Measurements from ENCODE around the gene GAS2. TPM values are rescaled to one million over a fixed set of nuclear protein-coding genes. Genes with fewer than 3 reads are reported as not detected.

The GAS2 gene
- total and polyA plus RNA-seq, 12 donors = 1.5 to 21.7 (median 12.5) TPM

GRCh38 chr11:22668005-22668796, 1.8 kb downstream of the GAS2 start:
- intact Hi-C loops (cut with DNase I) = loop anchor here in 2 of 10 donors (5.0 kb wide), 3 partner anchors 59 to 331 kb away; partner anchors contain the start of gene SLC17A6 (in 1 of the 2)
- TF ChIP-seq, protein P1, sequence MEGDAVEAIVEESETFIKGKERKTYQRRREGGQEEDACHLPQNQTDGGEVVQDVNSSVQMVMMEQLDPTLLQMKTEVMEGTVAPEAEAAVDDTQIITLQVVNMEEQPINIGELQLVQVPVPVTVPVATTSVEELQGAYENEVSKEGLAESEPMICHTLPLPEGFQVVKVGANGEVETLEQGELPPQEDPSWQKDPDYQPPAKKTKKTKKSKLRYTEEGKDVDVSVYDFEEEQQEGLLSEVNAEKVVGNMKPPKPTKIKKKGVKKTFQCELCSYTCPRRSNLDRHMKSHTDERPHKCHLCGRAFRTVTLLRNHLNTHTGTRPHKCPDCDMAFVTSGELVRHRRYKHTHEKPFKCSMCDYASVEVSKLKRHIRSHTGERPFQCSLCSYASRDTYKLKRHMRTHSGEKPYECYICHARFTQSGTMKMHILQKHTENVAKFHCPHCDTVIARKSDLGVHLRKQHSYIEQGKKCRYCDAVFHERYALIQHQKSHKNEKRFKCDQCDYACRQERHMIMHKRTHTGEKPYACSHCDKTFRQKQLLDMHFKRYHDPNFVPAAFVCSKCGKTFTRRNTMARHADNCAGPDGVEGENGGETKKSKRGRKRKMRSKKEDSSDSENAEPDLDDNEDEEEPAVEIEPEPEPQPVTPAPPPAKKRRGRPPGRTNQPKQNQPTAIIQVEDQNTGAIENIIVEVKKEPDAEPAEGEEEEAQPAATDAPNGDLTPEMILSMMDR (IDR thresholded peaks at IDR 0.05) = no peak
- peaks cover 0 to 18% (median 0%) of the 10 kb centered on the region in 9 donors for H3K4me1 ChIP-seq
- peak in 2 of 8 donors; percentile 21 to 35 for ATAC-seq
- peak overlapping the region in 4 of 10 donors; percentile 10 to 86 (median 62) for H3K27ac ChIP-seq
- DNase-seq = no peak
- no peaks in the 10 kb centered on the region for H3K36me3 ChIP-seq
- peak overlapping the region in 5 of 10 donors; percentile 54 to 61 (median 59) for H3K4me3 ChIP-seq
- 50 to 57% methylated on average over 3 of the region's 3 CpGs for WGBS, 2 donors
- H3K9me3 ChIP-seq = no peaks in the 10 kb centered on the region
- peaks cover 0 to 59% (median 0%) of the 10 kb centered on the region in 7 donors for H3K27me3 ChIP-seq

- ATAC-seq = no peak
- intact Hi-C loops (cut with DNase I) = loop anchor here in 2 of 10 donors (5.0 kb wide), 3 partner anchors 58 to 332 kb away; partner anchors contain the start of gene SLC17A6 (in 1 of the 2)
- H3K4me3 ChIP-seq = no peak overlapping the region
- TF ChIP-seq, protein P1 (IDR thresholded peaks at IDR 0.05) = no peak
- DNase-seq = no peak
- 95 to 96% methylated on average over 2 of the region's 2 CpGs for WGBS, 2 donors
- H3K27ac ChIP-seq = peak overlapping the region in 1 of 10 donors; percentile 23
- no peaks in the 10 kb centered on the region for H3K36me3 ChIP-seq
- peaks cover 0 to 18% (median 0%) of the 10 kb centered on the region in 9 donors for H3K4me1 ChIP-seq
- H3K27me3 ChIP-seq = peaks cover 0 to 59% (median 0%) of the 10 kb centered on the region in 7 donors
- no peaks in the 10 kb centered on the region for H3K9me3 ChIP-seq
These were observed 3.0 kb downstream of the GAS2 start for GRCh38 chr11:22669368-22669767.

- TF ChIP-seq, protein P1 (IDR thresholded peaks at IDR 0.05) = peak in 6 of 9 donors; percentile 13 to 44 (median 37)
- ATAC-seq (peak in 1 of 8 donors; percentile 36), DNase-seq (no peak)
- Histone ChIP-seq H3K27ac (peak overlapping the region in 2 of 10 donors; percentile 3 to 47), H3K9me3 (no peaks in the 10 kb centered on the region), H3K27me3 (peaks cover 0 to 48% (median 0%) of the 10 kb centered on the region in 7 donors), H3K4me1 (peaks cover 0 to 17% (median 0%) of the 10 kb centered on the region in 9 donors), H3K36me3 (no peaks in the 10 kb centered on the region), H3K4me3 (no peak overlapping the region)
- intact Hi-C loops (cut with DNase I) = loop anchor here in 4 of 10 donors (5.0 to 10.0 kb wide), 3 partner anchors 54 to 476 kb away; partner anchors contain the start of gene ANO5 (in 1 of the 4)
- 57 to 58% methylated on average over 1 of the region's 1 CpG for WGBS, 2 donors
These were observed 4.4 kb downstream of the GAS2 start for GRCh38 chr11:22670830-22671229.

- TF ChIP-seq, protein P1 (IDR thresholded peaks at IDR 0.05) = no peak
- Histone ChIP-seq H3K4me3 (no peak overlapping the region), H3K9me3 (no peaks in the 10 kb centered on the region), H3K27ac (peak overlapping the region in 3 of 10 donors; percentile 27 to 47 (median 35)), H3K27me3 (peaks cover 0 to 39% (median 0%) of the 10 kb centered on the region in 7 donors), H3K36me3 (no peaks in the 10 kb centered on the region), H3K4me1 (peaks cover 0 to 15% (median 0%) of the 10 kb centered on the region in 9 donors)
- 42 to 48% methylated on average over 2 of the region's 2 CpGs for WGBS, 2 donors
- no peak for ATAC-seq
- intact Hi-C loops (cut with DNase I) = loop anchor here in 4 of 10 donors (5.0 to 10.0 kb wide), 3 partner anchors 53 to 477 kb away; partner anchors contain the start of gene ANO5 (in 1 of the 4)
- DNase-seq = no peak
These were observed 5.3 kb downstream of the GAS2 start for GRCh38 chr11:22671751-22672150.
